Muscle layer of colon (tissue), 2 donors: ENCODE measurements around the gene WDR88.
"Not testable (repeated sequence)": the region's sequence is repeated elsewhere in the genome, so short reads cannot be mapped to it uniquely, and the experiment has no call there.

Experiments used
- H3K27ac ChIP-seq: one replicate; pipeline ENCODE4 v1.7.0; 2013; ENCODE audit warnings: low read depth, mild to moderate bottlenecking, low read length, moderate library complexity
- H3K27me3 ChIP-seq, 2 donors: one replicate each; pipeline ENCODE4 v1.7.0; 2013; ENCODE audit warnings: low read length in 2 of 2, mild to moderate bottlenecking in 2 of 2; ENCODE audit not compliant: insufficient read depth in 2 of 2, control insufficient read depth in 1 of 2
- H3K36me3 ChIP-seq: one replicate; pipeline ENCODE4 v1.7.0; 2013; ENCODE audit warnings: mild to moderate bottlenecking, low read length; ENCODE audit not compliant: insufficient read depth
- H3K4me1 ChIP-seq: one replicate; pipeline ENCODE4 v1.7.0; 2013; ENCODE audit warnings: mild to moderate bottlenecking, low read length; ENCODE audit not compliant: insufficient read depth
- H3K4me3 ChIP-seq, 2 donors: one replicate each; pipeline ENCODE4 v1.7.0; 2013; ENCODE audit warnings: low read length in 2 of 2, low read depth in 1 of 2, mild to moderate bottlenecking in 1 of 2, moderate library complexity in 1 of 2
- H3K9ac ChIP-seq: one replicate; pipeline ENCODE4 v1.7.0; 2013; ENCODE audit warnings: low read length
- H3K9me3 ChIP-seq: one replicate; pipeline ENCODE4 v1.7.0; 2013; ENCODE audit warnings: mild to moderate bottlenecking, low read length
- donor health status: abdominal sarcoma.
- donor health status: Adenocarcinoma of cecum.

WDR88 gene

DNA sequence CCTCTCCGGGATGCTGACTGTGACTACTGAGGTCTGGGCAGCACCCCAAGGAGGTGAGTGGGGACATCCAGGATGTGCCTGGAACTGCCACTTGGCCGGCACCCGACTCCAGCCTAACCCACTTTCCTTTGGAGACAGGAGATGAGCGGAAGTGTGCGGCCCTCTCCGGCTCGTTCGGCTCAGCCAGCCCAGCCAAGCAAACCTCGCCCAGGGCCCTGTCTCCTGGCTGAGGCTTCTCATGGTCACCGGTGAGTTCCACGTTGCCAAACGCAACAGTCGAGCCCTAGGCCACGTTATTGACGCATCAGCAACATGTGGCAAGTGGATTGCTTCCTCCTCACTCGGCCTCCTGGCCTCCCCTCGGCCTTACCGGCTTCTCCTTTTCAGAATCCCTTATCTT is 88.2 kb downstream of the WDR88 start:
- H3K4me3 ChIP-seq, result no peak overlapping the region
- no peaks in the 10 kb centered on the region for H3K36me3 ChIP-seq
- H3K27me3 ChIP-seq, result peaks cover 12 to 14% of the 10 kb centered on the region in 2 donors
- H3K4me1 ChIP-seq, result no peaks in the 10 kb centered on the region
- no peak overlapping the region for H3K27ac ChIP-seq
- H3K9me3 ChIP-seq, result no peaks in the 10 kb centered on the region
- H3K9ac ChIP-seq, result no peak overlapping the region

GRCh38 chr19:33220735-33221134 is 88.8 kb downstream of the WDR88 start:
- no peak overlapping the region for H3K27ac ChIP-seq
- H3K27me3 ChIP-seq, result peaks cover 13 to 20% of the 10 kb centered on the region in 2 donors
- no peaks in the 10 kb centered on the region for H3K36me3 ChIP-seq
- no peaks in the 10 kb centered on the region for H3K4me1 ChIP-seq
- H3K9me3 ChIP-seq, result no peaks in the 10 kb centered on the region
- H3K9ac ChIP-seq, result no peak overlapping the region
- no peak overlapping the region for H3K4me3 ChIP-seq

- Histone ChIP-seq H3K4me3 (no peak overlapping the region), H3K27me3 (peaks cover 20 to 29% of the 10 kb centered on the region in 2 donors), H3K27ac (no peak overlapping the region), H3K9ac (no peak overlapping the region), H3K4me1 (no peaks in the 10 kb centered on the region), H3K9me3 (no peaks in the 10 kb centered on the region), H3K36me3 (no peaks in the 10 kb centered on the region)
Observed at GRCh38 chr19:33221638-33222037, 89.7 kb downstream of the WDR88 start.

GRCh38 chr19:33222255-33222654 is 90.3 kb downstream of the WDR88 start:
- not testable (repeated sequence) for H3K36me3 ChIP-seq, H3K9ac ChIP-seq, H3K27ac ChIP-seq, H3K4me3 ChIP-seq, H3K9me3 ChIP-seq, H3K4me1 ChIP-seq
- H3K27me3 ChIP-seq, result peaks cover 22 to 35% of the 10 kb centered on the region in 2 donors

DNA sequence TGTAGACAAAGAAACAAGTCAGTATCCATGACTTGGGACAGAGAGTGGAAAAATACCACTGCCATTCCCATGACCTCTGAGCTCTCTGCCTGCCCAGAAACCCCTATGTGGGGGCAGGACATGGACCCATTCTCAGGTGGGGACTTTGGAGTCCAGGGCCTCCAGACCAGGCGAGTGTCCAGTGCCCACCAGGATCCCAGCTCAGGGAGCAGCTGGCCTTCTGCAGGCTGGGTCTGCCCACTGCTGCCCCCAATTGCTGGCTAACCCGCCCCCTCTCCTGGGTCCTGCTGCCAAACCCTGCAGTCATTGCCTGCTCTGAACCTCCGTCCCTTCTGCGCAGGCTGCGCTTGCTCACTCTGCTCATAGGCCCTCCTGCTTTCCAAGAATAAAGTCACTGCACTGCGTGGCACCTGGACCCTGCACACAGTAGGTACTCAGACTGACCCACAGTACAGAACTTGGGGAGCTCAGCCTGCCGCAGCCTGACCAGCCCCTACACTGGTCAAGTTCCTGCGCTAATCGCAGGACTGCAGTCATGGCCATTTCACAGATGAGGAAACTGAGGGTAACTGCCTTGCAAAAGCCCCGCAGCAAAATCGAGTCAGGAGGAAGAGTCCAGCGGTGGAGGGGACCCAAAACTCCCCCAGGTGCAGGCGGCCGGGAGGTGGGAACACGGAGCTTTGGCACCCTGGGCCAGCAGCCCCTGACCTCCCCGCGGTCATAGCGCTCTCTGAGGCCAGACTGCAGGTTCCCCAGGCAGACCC is 93.0 kb downstream of the WDR88 start:
- Histone ChIP-seq H3K27me3 (peaks cover 26 to 39% of the 10 kb centered on the region in 2 donors), H3K4me3 (no peak overlapping the region), H3K9me3 (peaks cover 15% of the 10 kb centered on the region), H3K9ac (no peak overlapping the region), H3K27ac (no peak overlapping the region), H3K4me1 (no peaks in the 10 kb centered on the region), H3K36me3 (no peaks in the 10 kb centered on the region)
